Activated CD4-positive, alpha-beta T cell treated with anti-CD3 and anti-CD28 coated beads, Interleukin-2, Interleukin-4, amounts not matched to agents 100 ng/mL and 50 ng/mL, durations not matched to agents 16 hours and 8 hours (primary cell): ENCODE measurements around the gene ATAD3B.

Source experiments
- DNase-seq: peaks from one replicate; pipeline ENCODE4 v3.0.0-alpha.2; 2020; ENCODE audit warnings: low spot score

The ATAD3B gene

GRCh38 chr1:1535201-1536018 is 63.8 kb downstream of the ATAD3B start:
- DNase-seq, result no peak

GRCh38 chr1:1536019-1536937 is 64.7 kb downstream of the ATAD3B start:
- no peak for DNase-seq

GRCh38 chr1:1536938-1537546 is 65.5 kb downstream of the ATAD3B start:
- no peak for DNase-seq

GRCh38 chr1:1537626-1538250 is 66.2 kb downstream of the ATAD3B start:
- DNase-seq, result no peak

- no peak for DNase-seq
Measured at GRCh38 chr1:1538334-1538733, 66.8 kb downstream of the ATAD3B start.

- no peak for DNase-seq
Measured at GRCh38 chr1:1538989-1539309, 67.4 kb downstream of the ATAD3B start.

GRCh38 chr1:1539310-1540089 is 67.9 kb downstream of the ATAD3B start:
- no peak for DNase-seq

- peak; percentile 46 for DNase-seq
Measured at GRCh38 chr1:1540090-1540817, 68.7 kb downstream of the ATAD3B start, which contains the start of gene TMEM240. Gene TMEM240 (minus strand): TSS chr1:1540624. CDS start chr1:1540346, 278 bp downstream.

- no peak for DNase-seq
Measured at GRCh38 chr1:1540818-1541628, 69.5 kb downstream of the ATAD3B start.

- no peak for DNase-seq
Measured at GRCh38 chr1:1541956-1542765, 70.6 kb downstream of the ATAD3B start.

GRCh38 chr1:1542766-1543705 is 71.5 kb downstream of the ATAD3B start:
- no peak for DNase-seq

- DNase-seq, result no peak
Measured at GRCh38 chr1:1543706-1544099, 72.1 kb downstream of the ATAD3B start.

- no peak for DNase-seq
Measured at GRCh38 chr1:1544544-1544943, 73.0 kb downstream of the ATAD3B start.
